Posterior cingulate gyrus (tissue), 11 donors: ENCODE measurements around the gene IL1RN.

Experiments
- DNase-seq, 10 donors: peaks; one replicate each; pipeline versions ENCODE4 v3.0.0 to v3.0.0-alpha.2; 2020 to 2021; ENCODE audit warnings: mixed read lengths in 3 of 10
- intact Hi-C: fragments of 100-400 bp; cut with DNase I; formaldehyde crosslinking; loops from one replicate; pipeline ENCODE4 v1.15.1; 2023

The IL1RN gene

GRCh38 chr2:113149553-113150257 is 22.3 kb downstream of the IL1RN start:
- no peak for DNase-seq
- intact Hi-C loops: no loop called here

GRCh38 chr2:113150258-113150601 is 22.8 kb downstream of the IL1RN start:
- intact Hi-C loops: no loop called here

GRCh38 chr2:113155331-113155730 is 27.9 kb downstream of the IL1RN start:
- intact Hi-C loops: no loop called here

More at GRCh38 chr2:113150258-113150601, 22.8 kb downstream of the IL1RN start:
- DNase-seq: no peak

GRCh38 chr2:113156278-113157117 is 29.1 kb downstream of the IL1RN start:
- intact Hi-C loops: no loop called here
- no peak for DNase-seq

More at GRCh38 chr2:113155331-113155730, 27.9 kb downstream of the IL1RN start:
- no peak for DNase-seq

- DNase-seq: peak in 1 of 10 donors; percentile 24
- intact Hi-C loops: no loop called here
These were observed 29.9 kb downstream of the IL1RN start for GRCh38 chr2:113157118-113157896.

- intact Hi-C loops: no loop called here
These were observed 30.7 kb downstream of the IL1RN start for GRCh38 chr2:113157897-113158753.

GRCh38 chr2:113158884-113159553 is 31.6 kb downstream of the IL1RN start:
- intact Hi-C loops: no loop called here
- DNase-seq: no peak

More at GRCh38 chr2:113157897-113158753, 30.7 kb downstream of the IL1RN start:
- DNase-seq: no peak

- no peak for DNase-seq
- intact Hi-C loops: no loop called here
These were observed 32.9 kb downstream of the IL1RN start for GRCh38 chr2:113160248-113160647.

- intact Hi-C loops: no loop called here
- no peak for DNase-seq
These were observed 33.6 kb downstream of the IL1RN start for GRCh38 chr2:113160962-113161361.

- intact Hi-C loops: no loop called here
- no peak for DNase-seq
These were observed 34.8 kb downstream of the IL1RN start for GRCh38 chr2:113162173-113162572.

- no peak for DNase-seq
- intact Hi-C loops: no loop called here
These were observed 35.5 kb downstream of the IL1RN start for GRCh38 chr2:113162869-113163268.

GRCh38 chr2:113164215-113164929 is 37.0 kb downstream of the IL1RN start:
- DNase-seq: no peak
- intact Hi-C loops: no loop called here

- no peak for DNase-seq
- intact Hi-C loops: no loop called here
These were observed 37.7 kb downstream of the IL1RN start for GRCh38 chr2:113164930-113165585.

GRCh38 chr2:113166187-113166645 is 38.8 kb downstream of the IL1RN start:
- intact Hi-C loops: no loop called here
- DNase-seq: no peak

GRCh38 chr2:113167115-113167932 is 39.9 kb downstream of the IL1RN start:
- intact Hi-C loops: no loop called here
- peak in 1 of 10 donors; percentile 70 for DNase-seq

GRCh38 chr2:113167962-113168340 is 40.6 kb downstream of the IL1RN start:
- intact Hi-C loops: no loop called here

GRCh38 chr2:113169002-113169530 is 41.7 kb downstream of the IL1RN start:
- intact Hi-C loops: no loop called here
- no peak for DNase-seq

More at GRCh38 chr2:113167962-113168340, 40.6 kb downstream of the IL1RN start:
- DNase-seq: peak in 1 of 10 donors; percentile 15
